GM20000 (cell line): ENCODE measurements around the gene PDK3.

Experiments used
- DNase-seq: peaks from one replicate; pipeline ENCODE4 v3.0.0; 2012; ENCODE audit warnings: low spot score
- CTCF ChIP-seq: IDR thresholded peaks from 2 replicates; pipeline ENCODE4 v1.5.1; 2012; ENCODE audit warnings: mild to moderate bottlenecking, control low read depth; ENCODE audit errors: extremely low read depth, missing control alignments

PDK3 gene

GRCh38 chrX:24427747-24428019 is 37.4 kb upstream of the PDK3 start:
- TF ChIP-seq CTCF = no peak

GRCh38 chrX:24428516-24428915 is 36.6 kb upstream of the PDK3 start:
- TF ChIP-seq CTCF = no peak
- DNase-seq = no peak

More at GRCh38 chrX:24427747-24428019, 37.4 kb upstream of the PDK3 start:
- DNase-seq = no peak

GRCh38 chrX:24435060-24435459 is 30.0 kb upstream of the PDK3 start:
- DNase-seq = no peak
- no peak for TF ChIP-seq CTCF

- no peak for DNase-seq
- no peak for TF ChIP-seq CTCF
These were observed 21.2 kb upstream of the PDK3 start for GRCh38 chrX:24443918-24444317.

GRCh38 chrX:24444645-24445044 is 20.4 kb upstream of the PDK3 start:
- TF ChIP-seq CTCF = no peak
- DNase-seq = no peak

- no peak for TF ChIP-seq CTCF
- no peak for DNase-seq
These were observed 16.3 kb upstream of the PDK3 start for GRCh38 chrX:24448762-24449250.

GRCh38 chrX:24463077-24463476 is 2.0 kb upstream of the PDK3 start:
- no peak for DNase-seq
- TF ChIP-seq CTCF = no peak

- no peak for TF ChIP-seq CTCF
- no peak for DNase-seq
These were observed 619 bp upstream of the PDK3 start for GRCh38 chrX:24464498-24464835.
